DND-41 (cell line): ENCODE measurements around the gene TSC22D1.

ENCODE experiments used
- ATAC-seq: fragments of 200-7000 bp; cut with Tn5 transposase; 3 replicates; pipeline ENCODE4 v1.9.1; 2021; ENCODE audit warnings: low read depth; ENCODE audit not compliant: insufficient read depth
- DNase-seq: peaks from one replicate; pipeline ENCODE4 v3.0.0-alpha.2; 2020
- H2AFZ ChIP-seq: 2 replicates; pipeline ENCODE4 v1.6.0; 2012; ENCODE audit warnings: low read depth, low read length
- H3K27ac ChIP-seq: 2 replicates; pipeline ENCODE4 v1.5.1; 2012; ENCODE audit warnings: low read length, inconsistent platforms
- H3K27me3 ChIP-seq: fragments of 200-600 bp; sonication (generic); 2 replicates; pipeline ENCODE4 v1.6.0; 2012; ENCODE audit warnings: low read length, mild to moderate bottlenecking, inconsistent platforms; ENCODE audit not compliant: insufficient read depth, poor library complexity
- H3K36me3 ChIP-seq: 2 replicates; pipeline ENCODE4 v1.5.1; 2012; ENCODE audit warnings: low read length, inconsistent platforms; ENCODE audit not compliant: insufficient read depth
- H3K4me1 ChIP-seq: 2 replicates; pipeline ENCODE4 v1.5.1; 2012; ENCODE audit warnings: mild to moderate bottlenecking, low read length; ENCODE audit not compliant: insufficient read depth
- H3K4me2 ChIP-seq: 2 replicates; pipeline ENCODE4 v1.6.0; 2012; ENCODE audit warnings: mild to moderate bottlenecking, moderate library complexity, low read length, inconsistent platforms; ENCODE audit not compliant: insufficient read depth
- H3K4me3 ChIP-seq, 2 experiments: fragments of 200-600 bp in 1 of 2; shearing (Covaris generic) in 1 of 2; 2 replicates each; pipeline ENCODE4 v1.5.1; 2012 to 2016; ENCODE audit warnings: inconsistent platforms in 2 of 2, low read length in 2 of 2, mild to moderate bottlenecking in 2 of 2, low read depth in 1 of 2, moderate library complexity in 1 of 2
- H3K79me2 ChIP-seq: 2 replicates; pipeline ENCODE4 v1.6.0; 2012; ENCODE audit warnings: low read length, inconsistent platforms; ENCODE audit not compliant: insufficient read depth
- H3K9ac ChIP-seq: 2 replicates; pipeline ENCODE4 v1.6.0; 2012; ENCODE audit warnings: low read depth, mild to moderate bottlenecking, inconsistent platforms, low read length, moderate library complexity
- H3K9me3 ChIP-seq: 2 replicates; pipeline ENCODE4 v1.5.1; 2012; ENCODE audit warnings: low read length, moderate library complexity, mild to moderate bottlenecking, inconsistent platforms; ENCODE audit not compliant: insufficient read depth, severe bottlenecking
- H4K20me1 ChIP-seq: 2 replicates; pipeline ENCODE4 v1.6.0; 2012; ENCODE audit warnings: low read length; ENCODE audit not compliant: insufficient read depth
- EZH2 ChIP-seq: IDR thresholded peaks from 3 replicates; pipeline ENCODE4 v1.6.1; 2012; ENCODE audit warnings: borderline replicate concordance, low read depth, mild to moderate bottlenecking, moderate library complexity, low read length, inconsistent platforms; ENCODE audit not compliant: severe bottlenecking
- TF ChIP-seq, protein P1 (sequence below): IDR thresholded peaks from 2 replicates; pipeline ENCODE4 v1.5.1; 2012; ENCODE audit warnings: borderline replicate concordance, low read length, moderate library complexity, mild to moderate bottlenecking; ENCODE audit not compliant: poor library complexity, severe bottlenecking; ENCODE audit errors: extremely low read depth

TSC22D1 gene

DNA sequence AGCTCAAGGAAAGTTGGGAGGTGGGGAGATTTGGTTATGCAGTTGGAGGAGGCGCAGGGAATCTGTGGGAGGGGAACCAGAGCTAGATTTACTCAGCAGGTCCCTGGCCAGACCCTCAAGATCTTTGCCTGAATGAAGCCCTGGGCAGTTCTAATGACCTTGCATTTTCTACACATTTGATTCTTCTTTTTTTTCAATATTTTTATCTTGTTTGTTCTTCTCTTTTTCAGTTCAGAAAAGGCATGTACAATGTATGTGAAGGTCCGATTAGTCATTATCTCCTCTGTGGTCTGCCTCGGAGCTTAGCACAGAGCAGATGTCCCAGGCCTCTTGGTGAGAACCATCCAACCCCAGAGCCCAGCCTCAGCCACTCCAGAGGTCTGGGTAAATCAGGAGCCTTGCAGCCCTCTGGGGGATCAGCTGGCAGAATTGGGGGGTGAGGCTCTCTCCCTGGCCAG lies 178.3 kb downstream of the TSC22D1 start:
- Histone ChIP-seq H3K9ac (no peak overlapping the region), H3K4me3 (no peak overlapping the region), H3K27me3 (no peaks in the 10 kb centered on the region), H3K79me2 (no peaks in the 10 kb centered on the region), H4K20me1 (no peaks in the 10 kb centered on the region), H3K4me1 (no peaks in the 10 kb centered on the region), H3K27ac (no peak overlapping the region), H3K4me2 (no peak overlapping the region), H3K9me3 (no peaks in the 10 kb centered on the region), H3K36me3 (no peaks in the 10 kb centered on the region), H2AFZ (no peak overlapping the region)
- TF ChIP-seq, protein P1, sequence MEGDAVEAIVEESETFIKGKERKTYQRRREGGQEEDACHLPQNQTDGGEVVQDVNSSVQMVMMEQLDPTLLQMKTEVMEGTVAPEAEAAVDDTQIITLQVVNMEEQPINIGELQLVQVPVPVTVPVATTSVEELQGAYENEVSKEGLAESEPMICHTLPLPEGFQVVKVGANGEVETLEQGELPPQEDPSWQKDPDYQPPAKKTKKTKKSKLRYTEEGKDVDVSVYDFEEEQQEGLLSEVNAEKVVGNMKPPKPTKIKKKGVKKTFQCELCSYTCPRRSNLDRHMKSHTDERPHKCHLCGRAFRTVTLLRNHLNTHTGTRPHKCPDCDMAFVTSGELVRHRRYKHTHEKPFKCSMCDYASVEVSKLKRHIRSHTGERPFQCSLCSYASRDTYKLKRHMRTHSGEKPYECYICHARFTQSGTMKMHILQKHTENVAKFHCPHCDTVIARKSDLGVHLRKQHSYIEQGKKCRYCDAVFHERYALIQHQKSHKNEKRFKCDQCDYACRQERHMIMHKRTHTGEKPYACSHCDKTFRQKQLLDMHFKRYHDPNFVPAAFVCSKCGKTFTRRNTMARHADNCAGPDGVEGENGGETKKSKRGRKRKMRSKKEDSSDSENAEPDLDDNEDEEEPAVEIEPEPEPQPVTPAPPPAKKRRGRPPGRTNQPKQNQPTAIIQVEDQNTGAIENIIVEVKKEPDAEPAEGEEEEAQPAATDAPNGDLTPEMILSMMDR: no peak
- TF ChIP-seq EZH2: no peak
- DNase-seq (no peak), ATAC-seq (no peak)

DNA sequence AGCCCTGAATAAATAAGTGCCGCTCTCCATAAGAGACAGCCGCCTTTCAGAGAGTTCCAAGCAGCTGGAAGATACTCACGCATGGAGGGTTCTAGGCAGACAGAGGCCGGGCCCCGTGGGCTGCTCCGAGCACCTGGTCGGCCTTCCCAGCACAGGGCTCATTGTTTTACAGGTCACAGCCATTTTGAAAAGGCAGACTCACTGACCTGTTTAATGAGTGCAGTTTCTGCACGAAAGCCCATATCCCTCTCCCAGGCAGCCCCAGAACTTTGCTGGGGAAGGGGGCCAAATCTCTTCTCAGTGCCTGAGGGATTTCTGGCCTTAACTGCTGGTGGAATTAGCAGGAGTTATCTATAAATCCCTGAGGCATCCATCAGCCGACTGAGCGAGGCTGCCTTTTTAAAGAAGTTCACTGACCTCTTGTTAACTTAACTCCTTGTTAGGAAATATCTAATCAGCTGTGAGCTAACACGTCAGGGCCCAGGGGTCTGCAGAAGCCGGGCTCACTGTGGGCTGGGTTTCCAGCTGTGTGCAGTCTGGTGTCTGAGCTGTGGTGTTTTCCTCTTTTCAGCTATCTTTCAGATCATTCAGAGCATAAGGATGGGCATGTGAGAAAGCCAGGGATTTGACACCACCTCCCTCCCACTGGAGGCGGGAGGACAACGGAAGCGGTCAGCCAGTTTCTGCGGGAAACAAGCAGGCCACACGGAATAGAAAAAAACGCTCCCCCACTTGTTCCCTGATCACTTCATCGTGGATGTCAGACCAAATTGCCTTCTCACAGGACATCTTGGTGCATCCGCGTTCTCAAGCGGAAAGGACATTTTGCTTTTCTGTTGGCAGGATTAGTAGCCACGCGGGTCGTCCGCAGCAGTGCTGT lies 179.2 kb downstream of the TSC22D1 start:
- Histone ChIP-seq H3K4me1 (no peaks in the 10 kb centered on the region), H3K9ac (no peak overlapping the region), H3K27me3 (no peaks in the 10 kb centered on the region), H2AFZ (no peak overlapping the region), H3K79me2 (no peaks in the 10 kb centered on the region), H3K4me3 (no peak overlapping the region), H3K4me2 (no peak overlapping the region), H3K9me3 (no peaks in the 10 kb centered on the region), H3K36me3 (no peaks in the 10 kb centered on the region), H3K27ac (no peak overlapping the region), H4K20me1 (no peaks in the 10 kb centered on the region)
- DNase-seq (no peak), ATAC-seq (no peak)
- TF ChIP-seq, protein P1: no peak
- no peak for TF ChIP-seq EZH2

DNA sequence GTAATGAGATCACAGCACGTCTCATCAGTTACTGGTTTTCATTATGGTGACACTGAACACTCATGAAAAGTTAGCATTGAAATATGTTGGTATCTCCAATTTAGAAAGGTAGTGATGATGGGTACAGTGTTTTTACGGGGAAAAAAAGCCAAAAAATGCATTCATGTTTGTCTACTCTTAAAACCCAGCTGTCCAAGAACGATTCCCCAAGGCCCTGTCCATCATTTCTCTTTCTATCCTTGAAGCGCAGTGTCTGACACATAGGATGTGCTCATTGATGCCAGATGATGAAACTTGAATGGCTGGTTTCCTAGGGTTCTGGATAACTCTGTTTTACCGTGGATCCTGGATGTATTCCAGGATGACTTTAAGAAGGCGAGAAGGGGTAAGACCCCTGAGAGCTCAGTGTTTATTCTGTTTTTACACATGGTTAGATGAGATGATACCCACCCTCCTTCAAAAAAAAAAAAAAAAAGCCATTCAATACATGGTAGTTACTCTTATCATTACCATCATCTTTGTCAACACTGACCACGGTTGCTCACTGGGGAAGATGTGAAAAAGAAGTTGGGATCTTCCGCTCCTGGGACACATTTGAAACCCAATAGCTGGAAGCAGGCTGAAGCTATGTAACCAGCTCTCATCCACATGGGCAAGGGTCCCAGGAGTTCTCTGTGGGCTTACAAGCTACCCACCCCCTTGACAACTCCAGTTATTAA lies 180.0 kb downstream of the TSC22D1 start:
- Histone ChIP-seq H4K20me1 (no peaks in the 10 kb centered on the region), H3K4me3 (no peak overlapping the region), H3K9ac (no peak overlapping the region), H3K36me3 (no peaks in the 10 kb centered on the region), H3K4me1 (no peaks in the 10 kb centered on the region), H3K79me2 (no peaks in the 10 kb centered on the region), H2AFZ (no peak overlapping the region), H3K27me3 (no peaks in the 10 kb centered on the region), H3K27ac (no peak overlapping the region), H3K4me2 (no peak overlapping the region), H3K9me3 (no peaks in the 10 kb centered on the region)
- DNase-seq (no peak), ATAC-seq (no peak)
- TF ChIP-seq, protein P1: no peak
- TF ChIP-seq EZH2: no peak
